ENCODE results near the gene SHISA8. TPM values are rescaled to one million over a fixed set of nuclear protein-coding genes. Genes with fewer than 3 reads are reported as not detected.
"Not testable (repeated sequence)": the region's sequence is repeated elsewhere in the genome, so short reads cannot be mapped to it uniquely, and the experiment has no call there.

The SHISA8 gene
- polyA plus RNA-seq, 1 experiment, result not detected

GRCh38 chr22:41873391-41873790, 41.5 kb downstream of the SHISA8 start:
- DNase-seq (ENCODE audit: low read depth, low spot score), result no peak
- POLR2A ChIA-PET, result no interaction called here

GRCh38 chr22:41870786-41871185, 44.1 kb downstream of the SHISA8 start:
- Histone ChIP-seq H3K4me3 (ENCODE audit: low read depth, low read length) (no peak overlapping the region), H3K27me3 (ENCODE audit: control insufficient read depth, insufficient read depth, low read length) (no peaks in the 10 kb centered on the region), H3K9me3 (ENCODE audit: control insufficient read depth, insufficient read depth, low read length) (no peaks in the 10 kb centered on the region), H3K27ac (ENCODE audit: low read depth, low read length) (no peak overlapping the region)
- ChIA-PET POLR2A (no interaction called here), CTCF (interaction anchor here (0.6 kb wide), 1 partner anchor 48 kb away, joined by 7 read pairs; no protein-coding TSS in a partner anchor)
- TF ChIP-seq CTCF (IDR thresholded peaks at IDR 0.05; ENCODE audit: low read depth, low read length), result no peak
- DNase-seq (ENCODE audit: low read depth, low spot score), result no peak

More at GRCh38 chr22:41873391-41873790, 41.5 kb downstream of the SHISA8 start:
- Histone ChIP-seq H3K27ac (ENCODE audit: low read depth, low read length) (no peak overlapping the region), H3K27me3 (ENCODE audit: control insufficient read depth, insufficient read depth, low read length) (no peaks in the 10 kb centered on the region), H3K4me3 (ENCODE audit: low read depth, low read length) (no peak overlapping the region), H3K9me3 (ENCODE audit: control insufficient read depth, insufficient read depth, low read length) (no peaks in the 10 kb centered on the region)
- no peak for TF ChIP-seq CTCF (IDR thresholded peaks at IDR 0.05; ENCODE audit: low read depth, low read length)
- CTCF ChIA-PET, result interaction anchor here (2.0 kb wide), 1 partner anchor 176 kb away, joined by 5 read pairs; no protein-coding TSS in a partner anchor

- DNase-seq (ENCODE audit: low read depth, low spot score); POLR2A ChIA-PET; H3K27ac ChIP-seq (ENCODE audit: low read depth, low read length); H3K27me3 ChIP-seq (ENCODE audit: control insufficient read depth, insufficient read depth, low read length); H3K9me3 ChIP-seq (ENCODE audit: control insufficient read depth, insufficient read depth, low read length); H3K4me3 ChIP-seq (ENCODE audit: low read depth, low read length); CTCF ChIA-PET: not testable (repeated sequence)
Observed at GRCh38 chr22:41870081-41870480, 44.8 kb downstream of the SHISA8 start.

GRCh38 chr22:41868556-41868955, 46.3 kb downstream of the SHISA8 start:
- CTCF ChIA-PET, result interaction anchor here (0.6 kb wide), 1 partner anchor 9 kb away, joined by 3 read pairs; no protein-coding TSS in a partner anchor
- Histone ChIP-seq H3K27ac (ENCODE audit: low read depth, low read length) (no peak overlapping the region), H3K4me3 (ENCODE audit: low read depth, low read length) (no peak overlapping the region), H3K9me3 (ENCODE audit: control insufficient read depth, insufficient read depth, low read length) (no peaks in the 10 kb centered on the region), H3K27me3 (ENCODE audit: control insufficient read depth, insufficient read depth, low read length) (no peaks in the 10 kb centered on the region)
- no peak for TF ChIP-seq CTCF (IDR thresholded peaks at IDR 0.05; ENCODE audit: low read depth, low read length)
- DNase-seq (ENCODE audit: low read depth, low spot score), result no peak
- POLR2A ChIA-PET, result no interaction called here

GRCh38 chr22:41863472-41863871, 51.4 kb downstream of the SHISA8 start:
- CTCF ChIA-PET, result interaction anchor here (1.7 to 3.7 kb wide), 3 partner anchors 78 to 166 kb away, joined by 5 to 23 read pairs (median 21); no protein-coding TSS in a partner anchor
- H3K27ac ChIP-seq (ENCODE audit: low read depth, low read length), result no peak overlapping the region
- no peak overlapping the region for H3K4me3 ChIP-seq (ENCODE audit: low read depth, low read length)
- no peak for TF ChIP-seq CTCF (IDR thresholded peaks at IDR 0.05; ENCODE audit: low read depth, low read length)
- no peak for DNase-seq (ENCODE audit: low read depth, low spot score)
- no peaks in the 10 kb centered on the region for H3K9me3 ChIP-seq (ENCODE audit: control insufficient read depth, insufficient read depth, low read length)
- POLR2A ChIA-PET, result interaction anchor here (1.0 kb wide), 1 partner anchor 9 kb away, joined by 4 read pairs; no protein-coding TSS in a partner anchor
- H3K27me3 ChIP-seq (ENCODE audit: control insufficient read depth, insufficient read depth, low read length), result no peaks in the 10 kb centered on the region
